Neural crest cell (in vitro differentiated cells): ENCODE measurements around the gene TMEM120B. TPM values are rescaled to one million over a fixed set of nuclear protein-coding genes. Genes with fewer than 3 reads are reported as not detected.
"Not testable (repeated sequence)": the region's sequence is repeated elsewhere in the genome, so short reads cannot be mapped to it uniquely, and the experiment has no call there.

Experiments
- DNase-seq: peaks from one replicate; pipeline ENCODE4 v3.0.0; 2021; ENCODE audit warnings: low read depth, mixed read lengths, low spot score
- H3K27ac Mint-ChIP-seq: one replicate; pipeline ENCODE4 v1.8.0; 2021; ENCODE audit warnings: mild to moderate bottlenecking, mixed read lengths; ENCODE audit not compliant: unreplicated experiment
- H3K27me3 Mint-ChIP-seq: 2 replicates; pipeline ENCODE4 v1.8.0; 2021; ENCODE audit warnings: low read depth, mild to moderate bottlenecking, mixed read lengths
- H3K36me3 Mint-ChIP-seq: 2 replicates; pipeline ENCODE4 v1.8.0; 2021; ENCODE audit warnings: low read depth, mild to moderate bottlenecking, mixed read lengths
- H3K4me1 Mint-ChIP-seq: 2 replicates; pipeline ENCODE4 v1.8.0; 2021; ENCODE audit warnings: mixed read lengths
- H3K4me3 Mint-ChIP-seq: one replicate; pipeline ENCODE4 v1.8.0; 2021; ENCODE audit warnings: mild to moderate bottlenecking, mixed read lengths
- H3K9me3 Mint-ChIP-seq: 2 replicates; pipeline ENCODE4 v1.8.0; 2021; ENCODE audit warnings: mixed read lengths
- long read RNA-seq: library from polyadenylated mRNA; unstranded; transcript quantifications from one replicate; pipeline ENCODE4 v2.0.0, GENCODE V29; 2020
- total RNA-seq: library from RNA; stranded (reverse); gene quantifications from 2 replicates; pipeline ENCODE4 v1.2.1, GENCODE V29; 2021
- TF ChIP-seq, protein P1 (sequence below): fragments of 200-600 bp; sonication (generic); conservative IDR thresholded peaks from 2 replicates; pipeline ENCODE4 v1.5.0; 2021; ENCODE audit warnings: antibody characterized with exemption, mild to moderate bottlenecking

TMEM120B gene
- total RNA-seq, result 14.1 and 14.6 TPM in 2 replicates
- long read RNA-seq, partial matches to known transcripts, result 0 of 1 reads
- long read RNA-seq, other reads (novel, unspliced or antisense), result 1 of 1 reads

DNA sequence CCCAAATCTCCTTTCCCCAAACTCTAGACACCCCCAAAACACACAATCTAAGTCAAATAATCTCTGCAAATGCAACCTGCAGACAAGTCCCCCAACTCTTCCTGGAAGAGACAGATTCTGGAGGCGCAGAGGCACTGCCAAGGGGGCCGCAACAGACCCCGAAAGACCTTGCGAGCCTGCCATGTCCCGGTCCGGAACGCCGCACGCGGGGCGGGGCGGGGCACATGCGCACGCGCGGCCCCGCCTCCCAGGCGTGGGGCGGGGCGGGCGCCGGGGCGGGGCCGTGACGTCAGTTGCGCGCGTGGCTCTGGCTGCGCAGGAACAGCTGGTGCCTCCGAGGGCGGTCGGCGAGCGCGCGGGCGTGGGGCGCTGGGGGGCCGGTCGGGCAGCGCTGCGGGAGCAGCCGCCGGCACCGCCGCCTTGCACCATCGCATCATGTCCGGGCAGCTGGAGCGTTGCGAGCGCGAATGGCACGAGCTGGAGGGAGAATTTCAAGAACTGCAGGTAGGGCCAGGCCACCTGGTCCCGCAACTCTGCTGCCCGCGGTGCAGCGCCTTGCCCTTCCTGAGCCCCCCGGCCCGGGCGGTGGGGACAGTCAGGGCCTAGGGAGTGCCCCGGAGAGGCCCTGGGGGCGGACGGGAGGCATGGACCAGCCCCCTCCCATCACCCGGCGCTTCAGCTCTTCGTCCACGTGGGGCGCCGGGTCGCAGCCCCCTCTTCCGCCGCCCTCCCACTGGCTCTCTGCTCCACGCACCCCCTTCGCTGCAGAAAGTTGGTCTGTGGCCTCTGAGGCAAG, at the start of gene TMEM120B:
TSS of gene TMEM120B (plus strand) at position 292 of the 796 bp plus-strand sequence. CDS start at position 436, 144 bp downstream.
- no peaks in the 10 kb centered on the region for H3K27me3 Mint-ChIP-seq
- peak; percentile 72 for DNase-seq
- peak within 1 kb of the TSS; percentile 93 for H3K27ac Mint-ChIP-seq
- peaks cover 39% of the 10 kb centered on the region for H3K4me1 Mint-ChIP-seq
- no peaks in the 10 kb centered on the region for H3K36me3 Mint-ChIP-seq
- TF ChIP-seq, protein P1, sequence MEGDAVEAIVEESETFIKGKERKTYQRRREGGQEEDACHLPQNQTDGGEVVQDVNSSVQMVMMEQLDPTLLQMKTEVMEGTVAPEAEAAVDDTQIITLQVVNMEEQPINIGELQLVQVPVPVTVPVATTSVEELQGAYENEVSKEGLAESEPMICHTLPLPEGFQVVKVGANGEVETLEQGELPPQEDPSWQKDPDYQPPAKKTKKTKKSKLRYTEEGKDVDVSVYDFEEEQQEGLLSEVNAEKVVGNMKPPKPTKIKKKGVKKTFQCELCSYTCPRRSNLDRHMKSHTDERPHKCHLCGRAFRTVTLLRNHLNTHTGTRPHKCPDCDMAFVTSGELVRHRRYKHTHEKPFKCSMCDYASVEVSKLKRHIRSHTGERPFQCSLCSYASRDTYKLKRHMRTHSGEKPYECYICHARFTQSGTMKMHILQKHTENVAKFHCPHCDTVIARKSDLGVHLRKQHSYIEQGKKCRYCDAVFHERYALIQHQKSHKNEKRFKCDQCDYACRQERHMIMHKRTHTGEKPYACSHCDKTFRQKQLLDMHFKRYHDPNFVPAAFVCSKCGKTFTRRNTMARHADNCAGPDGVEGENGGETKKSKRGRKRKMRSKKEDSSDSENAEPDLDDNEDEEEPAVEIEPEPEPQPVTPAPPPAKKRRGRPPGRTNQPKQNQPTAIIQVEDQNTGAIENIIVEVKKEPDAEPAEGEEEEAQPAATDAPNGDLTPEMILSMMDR, result peak; percentile 34
- H3K9me3 Mint-ChIP-seq, result no peaks in the 10 kb centered on the region
- peak within 1 kb of the TSS; percentile 94 for H3K4me3 Mint-ChIP-seq

- H3K27me3 Mint-ChIP-seq, result no peaks in the 10 kb centered on the region
- no peak for DNase-seq
- peaks cover 2% of the 10 kb centered on the region for H3K9me3 Mint-ChIP-seq
- H3K36me3 Mint-ChIP-seq, result no peaks in the 10 kb centered on the region
- H3K27ac Mint-ChIP-seq, result no peak overlapping the region
- peaks cover 23% of the 10 kb centered on the region for H3K4me1 Mint-ChIP-seq
- TF ChIP-seq, protein P1, result no peak
- peak overlapping the region; percentile 60 for H3K4me3 Mint-ChIP-seq
Measured at GRCh38 chr12:121663610-121663929, 49.0 kb upstream of the TMEM120B start.

DNA sequence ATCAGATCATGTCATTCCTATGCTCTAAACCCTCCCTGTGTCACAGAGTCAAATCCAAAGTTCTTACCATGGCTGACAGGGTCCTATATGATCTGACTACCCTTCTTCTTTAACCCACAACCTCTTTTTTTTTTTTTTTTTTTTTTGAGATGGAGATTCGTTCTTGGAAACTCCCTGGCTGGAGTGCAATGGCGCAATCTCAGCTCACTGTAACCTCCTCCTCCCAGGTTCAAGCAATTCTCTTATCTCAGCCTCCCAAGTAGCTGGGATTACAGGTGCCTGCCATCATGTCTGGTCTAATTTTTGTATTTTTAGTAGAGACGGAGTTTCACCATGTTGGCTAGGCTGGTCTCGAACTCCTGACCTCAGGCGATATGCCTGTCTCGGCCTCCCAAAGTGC, 45.7 kb upstream of the TMEM120B start:
- H3K36me3 Mint-ChIP-seq, H3K27ac Mint-ChIP-seq, DNase-seq, H3K9me3 Mint-ChIP-seq, H3K4me3 Mint-ChIP-seq, H3K27me3 Mint-ChIP-seq: not testable (repeated sequence)
- H3K4me1 Mint-ChIP-seq, result peaks cover 13% of the 10 kb centered on the region

GRCh38 chr12:121668750-121669520, 43.6 kb upstream of the TMEM120B start:
- H3K36me3 Mint-ChIP-seq, result no peaks in the 10 kb centered on the region
- peak overlapping the region; percentile 43 for H3K27ac Mint-ChIP-seq
- peaks cover 11% of the 10 kb centered on the region for H3K4me1 Mint-ChIP-seq
- peak; percentile 79 for DNase-seq
- H3K9me3 Mint-ChIP-seq, result peaks cover under 1% of the 10 kb centered on the region
- peak overlapping the region; percentile 31 for H3K4me3 Mint-ChIP-seq
- TF ChIP-seq, protein P1, result peak; percentile 77
- H3K27me3 Mint-ChIP-seq, result no peaks in the 10 kb centered on the region

- Mint-ChIP-seq H3K27ac (peak within 1 kb of the TSS; percentile 43), H3K9me3 (no peaks in the 10 kb centered on the region), H3K4me3 (peak within 1 kb of the TSS; percentile 31), H3K27me3 (no peaks in the 10 kb centered on the region), H3K36me3 (no peaks in the 10 kb centered on the region), H3K4me1 (peaks cover 5% of the 10 kb centered on the region)
- DNase-seq, result no peak
- TF ChIP-seq, protein P1, result no peak
Measured at GRCh38 chr12:121669521-121669900, 43.0 kb upstream of the TMEM120B start, which contains the start of gene MORN3. MORN3 (minus strand) TSS chr12:121669654; CDS start chr12:121669483, 171 bp downstream.
